ENCODE measurements around the gene KRTAP20-3. TPM values are rescaled to one million over a fixed set of nuclear protein-coding genes. Genes with fewer than 3 reads are reported as not detected.

KRTAP20-3 gene
- total RNA-seq, 1 experiment from 2014 or later: not detected

Other genes starting within 250 kb of the KRTAP20-3 start
- gene KRTAP13-1, start 246.8 kb upstream of the KRTAP20-3 start, total RNA-seq (2021; ENCODE audit: unreplicated experiment): not detected
- gene KRTAP13-3, start 216.9 kb upstream of the KRTAP20-3 start, total RNA-seq (2021; ENCODE audit: unreplicated experiment): not detected
- gene KRTAP13-4, start 212.6 kb upstream of the KRTAP20-3 start, total RNA-seq (2021; ENCODE audit: unreplicated experiment): not detected
- gene KRTAP15-1, start 202.6 kb upstream of the KRTAP20-3 start, total RNA-seq (2021; ENCODE audit: unreplicated experiment): not detected
- not detected for gene KRTAP19-1, start 162.5 kb upstream of the KRTAP20-3 start, total RNA-seq (2021; ENCODE audit: unreplicated experiment)
- gene KRTAP19-2, start 155.4 kb upstream of the KRTAP20-3 start, total RNA-seq (2021; ENCODE audit: unreplicated experiment): not detected
- gene KRTAP19-3, start 150.9 kb upstream of the KRTAP20-3 start, total RNA-seq (2021; ENCODE audit: unreplicated experiment): not detected
- gene KRTAP19-4, start 145.7 kb upstream of the KRTAP20-3 start, total RNA-seq (2021; ENCODE audit: unreplicated experiment): not detected
- gene KRTAP19-5, start 140.7 kb upstream of the KRTAP20-3 start, total RNA-seq (2021; ENCODE audit: unreplicated experiment): not detected
- gene KRTAP19-6, start 101.0 kb upstream of the KRTAP20-3 start, total RNA-seq (2021; ENCODE audit: unreplicated experiment): not detected
- not detected for gene KRTAP19-7, start 81.5 kb upstream of the KRTAP20-3 start, total RNA-seq (2021; ENCODE audit: unreplicated experiment)
- not detected for gene KRTAP22-2, start 52.5 kb upstream of the KRTAP20-3 start, total RNA-seq (2021; ENCODE audit: unreplicated experiment)
- gene KRTAP6-3, start 50.4 kb upstream of the KRTAP20-3 start, total RNA-seq (2021; ENCODE audit: unreplicated experiment): not detected
- gene KRTAP6-2, start 44.0 kb upstream of the KRTAP20-3 start, total RNA-seq (2021; ENCODE audit: unreplicated experiment): not detected
- gene KRTAP22-1, start 41.8 kb upstream of the KRTAP20-3 start, total RNA-seq (2021; ENCODE audit: unreplicated experiment): not detected
- gene KRTAP6-1, start 28.9 kb upstream of the KRTAP20-3 start, total RNA-seq (2021; ENCODE audit: unreplicated experiment): not detected
- gene KRTAP20-1, start 26.4 kb upstream of the KRTAP20-3 start, total RNA-seq (2021; ENCODE audit: unreplicated experiment): not detected
- not detected for gene KRTAP20-4, start 22.2 kb upstream of the KRTAP20-3 start, total RNA-seq (2021; ENCODE audit: unreplicated experiment)
- not detected for gene KRTAP20-2, start 7.7 kb upstream of the KRTAP20-3 start, total RNA-seq (2021; ENCODE audit: unreplicated experiment)
- gene KRTAP21-3, start 75.9 kb downstream of the KRTAP20-3 start, total RNA-seq (2021; ENCODE audit: unreplicated experiment): not detected
- not detected for gene KRTAP21-2, start 104.4 kb downstream of the KRTAP20-3 start, total RNA-seq (2021; ENCODE audit: unreplicated experiment)
- not detected for gene KRTAP21-1, start 112.6 kb downstream of the KRTAP20-3 start, total RNA-seq (2021; ENCODE audit: unreplicated experiment)
- gene KRTAP8-1, start 170.4 kb downstream of the KRTAP20-3 start, total RNA-seq (2021; ENCODE audit: unreplicated experiment): not detected
- not detected for gene KRTAP7-1, start 186.9 kb downstream of the KRTAP20-3 start, total RNA-seq (2021; ENCODE audit: unreplicated experiment)
- gene KRTAP11-1, start 238.7 kb downstream of the KRTAP20-3 start, total RNA-seq (2021; ENCODE audit: unreplicated experiment): not detected

Measured in HCT116 (cell line).